Measurements from ENCODE around the gene KCNK7.
A peak's percentile ranks its signal among the peaks of the same experiment; 100 is the strongest.

The KCNK7 gene

GRCh38 chr11:65637794-65638419 lies 42.3 kb upstream of the KCNK7 start, which contains the start of gene SIPA1:
Gene SIPA1, plus strand, starts transcription at chr11:65638101. Its CDS starts 2,821 bp downstream, at chr11:65640922.
- Histone ChIP-seq H3K27ac (peak within 1 kb of the TSS; percentile 59), H2AFZ (ENCODE audit: low read depth) (peak within 1 kb of the TSS; percentile 30; the same call in 1 of the 2 replicates), H3K27me3 (ENCODE audit: insufficient read depth, low read depth) (no peaks in the 10 kb centered on the region), H3K4me1 (ENCODE audit: low read depth, poor library complexity, severe bottlenecking) (peaks cover 17% of the 10 kb centered on the region), H3K9ac (peak within 1 kb of the TSS; percentile 55; the same call in 1 of the 2 replicates), H3K36me3 (ENCODE audit: insufficient read depth) (no peaks in the 10 kb centered on the region; the same call in 1 of the 2 replicates), H4K20me1 (ENCODE audit: insufficient read depth) (no peaks in the 10 kb centered on the region), H3K79me2 (ENCODE audit: insufficient read depth, low read depth) (no peaks in the 10 kb centered on the region), H3K4me2 (peak within 1 kb of the TSS; percentile 97), H3K4me3 (IDR thresholded peaks at IDR 0.05; ENCODE audit: insufficient read depth, low read depth, low read length) (no peak within 1 kb of the TSS)
- TF ChIP-seq, protein P1, sequence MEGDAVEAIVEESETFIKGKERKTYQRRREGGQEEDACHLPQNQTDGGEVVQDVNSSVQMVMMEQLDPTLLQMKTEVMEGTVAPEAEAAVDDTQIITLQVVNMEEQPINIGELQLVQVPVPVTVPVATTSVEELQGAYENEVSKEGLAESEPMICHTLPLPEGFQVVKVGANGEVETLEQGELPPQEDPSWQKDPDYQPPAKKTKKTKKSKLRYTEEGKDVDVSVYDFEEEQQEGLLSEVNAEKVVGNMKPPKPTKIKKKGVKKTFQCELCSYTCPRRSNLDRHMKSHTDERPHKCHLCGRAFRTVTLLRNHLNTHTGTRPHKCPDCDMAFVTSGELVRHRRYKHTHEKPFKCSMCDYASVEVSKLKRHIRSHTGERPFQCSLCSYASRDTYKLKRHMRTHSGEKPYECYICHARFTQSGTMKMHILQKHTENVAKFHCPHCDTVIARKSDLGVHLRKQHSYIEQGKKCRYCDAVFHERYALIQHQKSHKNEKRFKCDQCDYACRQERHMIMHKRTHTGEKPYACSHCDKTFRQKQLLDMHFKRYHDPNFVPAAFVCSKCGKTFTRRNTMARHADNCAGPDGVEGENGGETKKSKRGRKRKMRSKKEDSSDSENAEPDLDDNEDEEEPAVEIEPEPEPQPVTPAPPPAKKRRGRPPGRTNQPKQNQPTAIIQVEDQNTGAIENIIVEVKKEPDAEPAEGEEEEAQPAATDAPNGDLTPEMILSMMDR (conservative IDR thresholded peaks at IDR 0.05; ENCODE audit: low read depth, low read length), result no peak

DNA sequence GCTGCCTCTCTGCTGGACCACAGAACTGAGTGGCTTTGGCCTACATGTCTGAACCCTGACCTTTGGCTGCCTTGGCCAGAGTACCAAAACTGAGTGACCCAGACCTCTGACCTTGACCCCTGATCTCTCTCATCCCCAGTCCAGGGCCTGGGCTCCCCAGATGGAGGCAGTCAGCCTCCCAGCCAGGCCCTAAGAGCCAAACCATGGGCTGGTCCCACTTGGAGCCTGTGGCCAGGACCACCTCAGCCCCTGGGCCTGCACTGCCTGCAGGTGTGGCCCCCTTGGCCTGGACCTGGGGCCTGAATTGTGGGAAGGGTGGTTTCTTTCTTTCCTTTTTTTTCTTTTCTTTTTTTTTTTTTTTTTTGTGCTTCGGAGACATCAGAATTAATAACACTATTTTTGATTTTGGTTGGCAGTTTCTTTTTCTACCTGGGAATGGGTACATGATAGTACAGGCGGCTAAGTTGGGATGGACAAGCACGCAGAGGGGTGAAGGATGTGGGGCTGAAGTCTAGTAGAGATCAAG lies 41.5 kb upstream of the KCNK7 start:
- Histone ChIP-seq H2AFZ (ENCODE audit: low read depth) (no peak overlapping the region), H3K79me2 (ENCODE audit: insufficient read depth, low read depth) (no peaks in the 10 kb centered on the region), H3K4me1 (ENCODE audit: low read depth, poor library complexity, severe bottlenecking) (peaks cover 17% of the 10 kb centered on the region), H3K27me3 (ENCODE audit: insufficient read depth, low read depth) (no peaks in the 10 kb centered on the region), H3K9ac (no peak overlapping the region), H3K27ac (peak overlapping the region; percentile 59; the same call in 1 of the 2 replicates), H3K4me3 (IDR thresholded peaks at IDR 0.05; ENCODE audit: insufficient read depth, low read depth, low read length) (no peak overlapping the region), H3K4me2 (peak overlapping the region; percentile 97; the same call in 1 of the 2 replicates), H3K36me3 (ENCODE audit: insufficient read depth) (no peaks in the 10 kb centered on the region; the same call in 1 of the 2 replicates), H4K20me1 (ENCODE audit: insufficient read depth) (no peaks in the 10 kb centered on the region)
- TF ChIP-seq, protein P1 (conservative IDR thresholded peaks at IDR 0.05; ENCODE audit: low read depth, low read length), result no peak

GRCh38 chr11:65636108-65637031 lies 40.8 kb upstream of the KCNK7 start:
- TF ChIP-seq, protein P1 (conservative IDR thresholded peaks at IDR 0.05; ENCODE audit: low read depth, low read length), result no peak
- H2AFZ ChIP-seq (ENCODE audit: low read depth), result no peak overlapping the region
- no peaks in the 10 kb centered on the region; the same call in 1 of the 2 replicates for H3K36me3 ChIP-seq (ENCODE audit: insufficient read depth)
- no peak overlapping the region for H3K4me2 ChIP-seq
- H3K4me3 ChIP-seq (IDR thresholded peaks at IDR 0.05; ENCODE audit: insufficient read depth, low read depth, low read length), result no peak overlapping the region
- peaks cover 17% of the 10 kb centered on the region for H3K4me1 ChIP-seq (ENCODE audit: low read depth, poor library complexity, severe bottlenecking)
- no peak overlapping the region for H3K9ac ChIP-seq
- H3K79me2 ChIP-seq (ENCODE audit: insufficient read depth, low read depth), result no peaks in the 10 kb centered on the region
- no peaks in the 10 kb centered on the region for H4K20me1 ChIP-seq (ENCODE audit: insufficient read depth)
- H3K27ac ChIP-seq, result no peak overlapping the region
- no peaks in the 10 kb centered on the region for H3K27me3 ChIP-seq (ENCODE audit: insufficient read depth, low read depth)

DNA sequence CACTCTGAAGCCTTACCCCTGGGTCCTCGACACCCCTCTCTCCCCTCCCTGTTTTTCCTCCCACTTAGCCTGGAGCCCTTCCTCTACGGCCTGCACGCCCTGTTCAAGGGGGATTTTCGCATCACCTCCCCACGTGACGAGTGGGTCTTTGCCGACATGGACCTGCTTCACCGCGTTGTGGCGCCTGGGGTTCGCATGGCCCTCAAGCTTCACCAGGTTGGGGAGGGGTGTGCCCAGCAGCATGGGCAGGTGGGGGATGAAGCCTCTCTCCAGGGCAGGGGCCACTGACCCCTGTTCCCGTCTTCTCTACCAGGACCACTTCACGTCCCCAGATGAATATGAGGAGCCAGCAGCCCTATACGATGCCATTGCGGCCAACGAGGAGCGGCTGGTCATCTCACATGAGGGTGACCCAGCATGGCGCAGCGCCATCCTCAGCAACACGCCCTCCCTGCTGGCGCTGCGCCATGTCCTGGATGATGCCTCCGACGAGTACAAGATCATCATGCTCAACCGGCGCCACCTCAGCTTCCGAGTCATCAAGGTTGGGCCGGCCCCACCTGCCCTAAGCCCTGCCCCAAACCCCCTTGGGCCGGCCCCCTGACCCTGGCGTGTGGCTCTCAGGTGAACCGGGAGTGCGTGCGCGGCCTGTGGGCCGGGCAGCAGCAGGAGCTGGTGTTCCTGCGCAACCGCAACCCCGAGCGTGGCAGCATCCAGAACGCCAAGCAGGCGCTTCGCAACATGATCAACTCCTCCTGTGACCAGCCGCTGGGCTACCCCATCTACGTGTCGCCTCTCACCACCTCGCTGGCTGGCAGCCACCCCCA lies 39.5 kb upstream of the KCNK7 start:
- H3K9ac ChIP-seq, result no peak overlapping the region

More for the DNA sequence above, 39.5 kb upstream of the KCNK7 start:
- no peak overlapping the region for H3K4me3 ChIP-seq (IDR thresholded peaks at IDR 0.05; ENCODE audit: insufficient read depth, low read depth, low read length)
- peaks cover 17% of the 10 kb centered on the region for H3K4me1 ChIP-seq (ENCODE audit: low read depth, poor library complexity, severe bottlenecking)
- H3K36me3 ChIP-seq (ENCODE audit: insufficient read depth), result no peaks in the 10 kb centered on the region; the same call in 1 of the 2 replicates
- no peaks in the 10 kb centered on the region for H3K79me2 ChIP-seq (ENCODE audit: insufficient read depth, low read depth)
- TF ChIP-seq, protein P1 (conservative IDR thresholded peaks at IDR 0.05; ENCODE audit: low read depth, low read length), result no peak
- H2AFZ ChIP-seq (ENCODE audit: low read depth), result no peak overlapping the region
- H3K4me2 ChIP-seq, result no peak overlapping the region
- H3K27ac ChIP-seq, result no peak overlapping the region
- no peaks in the 10 kb centered on the region for H4K20me1 ChIP-seq (ENCODE audit: insufficient read depth)
- H3K27me3 ChIP-seq (ENCODE audit: insufficient read depth, low read depth), result no peaks in the 10 kb centered on the region
